Body of pancreas (tissue), 4 donors: Measurements from ENCODE around the gene SPRED1. TPM values are rescaled to one million over a fixed set of nuclear protein-coding genes. Genes with fewer than 3 reads are reported as not detected.
"Not testable (repeated sequence)": the region's sequence is repeated elsewhere in the genome, so short reads cannot be mapped to it uniquely, and the experiment has no call there.

ENCODE experiments used
- ATAC-seq: fragments of 150-250 bp; one replicate; pipeline ENCODE4 v1.9.1; 2016
- DNase-seq, 4 donors: peaks; one replicate each; pipeline ENCODE4 v3.0.0-alpha.2; 2019
- H3K27ac ChIP-seq, 4 donors: fragments of 200-600 bp; sonication (generic); 1 replicate in 3 of 4; 2 replicates in 1 of 4; pipeline versions ENCODE4 v1.5.1 to v1.6.1; 2016 to 2019; ENCODE audit warnings: mild to moderate bottlenecking in 1 of 4, mixed read lengths in 1 of 4, moderate library complexity in 1 of 4
- H3K27me3 ChIP-seq, 2 donors: fragments of 200-600 bp; sonication (generic); one replicate each; pipeline ENCODE4 v1.6.0; 2016; ENCODE audit warnings: mild to moderate bottlenecking in 1 of 2
- H3K36me3 ChIP-seq, 2 donors: fragments of 200-600 bp; sonication (generic); replicated peaks in 1 of 2; 2 replicates each; pipeline ENCODE4 v1.5.1; 2016; ENCODE audit warnings: low read depth in 2 of 2; ENCODE audit not compliant: insufficient read depth in 1 of 2
- H3K4me1 ChIP-seq: fragments of 200-600 bp; sonication (generic); one replicate; pipeline ENCODE4 v1.6.0; 2016
- H3K4me3 ChIP-seq, 2 donors: fragments of 200-600 bp; sonication (generic); 1 replicate in 1 of 2; 2 replicates in 1 of 2; pipeline ENCODE4 v1.5.1; 2016 to 2019
- H3K9me3 ChIP-seq, 3 donors: fragments of 200-600 bp; sonication (generic); 1 replicate in 2 of 3; 2 replicates in 1 of 3; pipeline ENCODE4 v1.5.1; 2016
- CTCF ChIP-seq, 7 experiments: fragments of 450-650 bp in 4 of 7; fragments of 200-600 bp in 3 of 7; sonication (generic) in 3 of 7; IDR thresholded peaks; one replicate each; pipeline ENCODE4 v1.5.1; 2016 to 2019; ENCODE audit warnings: antibody characterized with exemption in 7 of 7
- POLR2A ChIP-seq, 3 donors: fragments of 450-650 bp; IDR thresholded peaks; one replicate each; pipeline ENCODE4 v1.6.1; 2016; ENCODE audit warnings: antibody characterized with exemption in 3 of 3, mild to moderate bottlenecking in 2 of 3
- whole genome bisulfite sequencing, 2 donors: methylation state at CpG; one replicate each; pipeline ENCODE4 v1.1.5; 2017; 5-methylcytosine and 5-hydroxymethylcytosine counted together
- intact Hi-C: fragments of 100-400 bp; cut with DNase I; formaldehyde crosslinking; loops from one replicate; pipeline ENCODE4 v1.15.1; 2023
- total RNA-seq, 2 donors: library from RNA; depleted of rRNA; stranded (reverse); fragments of >200 nt; gene quantifications; one replicate each; pipeline ENCODE4 v1.1.0, GENCODE V29; 2016

Gene SPRED1
- total RNA-seq, 2 donors from 2014 or later: 11.7 to 12.9 TPM

DNA sequence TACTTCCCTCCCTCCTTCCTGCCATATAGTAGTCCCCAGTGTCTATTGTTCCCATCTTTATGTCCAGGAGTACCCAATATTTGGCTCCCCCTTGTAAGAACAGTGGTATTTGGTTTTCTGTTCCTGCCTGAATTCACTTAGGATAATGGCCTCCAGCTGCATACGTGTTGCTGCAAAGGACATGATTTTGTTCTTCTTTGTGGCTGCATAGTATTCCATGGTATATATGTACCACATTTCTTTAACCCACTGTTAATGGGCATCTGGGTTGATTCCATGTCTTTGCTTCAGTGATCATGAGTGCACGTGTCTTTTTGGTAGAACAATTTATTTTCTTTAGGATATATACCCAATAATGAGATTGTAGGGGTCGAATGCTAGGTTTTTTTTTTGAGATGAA is 19.3 kb downstream of the SPRED1 start:
- Histone ChIP-seq H3K27ac (no peak overlapping the region), H3K4me1 (peaks cover 5% of the 10 kb centered on the region), H3K36me3 (no peaks in the 10 kb centered on the region), H3K9me3 (no peaks in the 10 kb centered on the region), H3K4me3 (no peak overlapping the region), H3K27me3 (no peaks in the 10 kb centered on the region)
- 93 to 94% methylated on average over 3 of the region's 3 CpGs for WGBS, 2 donors
- DNase-seq (no peak), ATAC-seq (no peak)
- intact Hi-C loops: no loop called here
- TF ChIP-seq POLR2A (IDR thresholded peaks at IDR 0.05) (no peak), CTCF (IDR thresholded peaks at IDR 0.05) (no peak)

DNA sequence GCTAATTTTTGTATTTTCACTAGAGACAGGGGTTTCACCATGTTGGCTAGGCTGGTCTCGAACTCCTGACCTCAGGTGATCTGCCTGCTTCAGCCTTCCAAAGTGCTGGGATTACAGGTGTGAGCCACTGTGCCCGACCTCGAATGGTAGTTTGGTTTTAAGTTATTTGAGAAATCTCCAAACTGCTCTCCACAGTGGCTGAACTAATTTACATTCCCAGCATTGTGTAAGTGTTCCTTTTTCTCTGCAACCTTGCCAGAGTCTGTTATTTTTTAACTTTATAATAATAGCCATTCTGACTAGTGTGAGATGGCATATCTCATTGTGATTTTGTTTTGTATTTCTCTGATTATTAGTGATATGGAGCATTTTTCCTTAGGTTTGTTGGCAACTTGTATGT is 19.8 kb downstream of the SPRED1 start:
- intact Hi-C loops, H3K9me3 ChIP-seq, H3K27me3 ChIP-seq, ATAC-seq, H3K4me3 ChIP-seq, H3K4me1 ChIP-seq, H3K36me3 ChIP-seq: not testable (repeated sequence)
- H3K27ac ChIP-seq: peak overlapping the region in 1 of 4 donors; percentile 4
- WGBS, 2 donors: 34 to 51% methylated on average over 3 of the region's 3 CpGs
- peak in 3 of 4 donors; percentile 17 to 29 (median 24) for DNase-seq

GRCh38 chr15:38274135-38274534 is 21.5 kb downstream of the SPRED1 start:
- no peak for DNase-seq
- ATAC-seq: no peak
- H3K4me1 ChIP-seq: peaks cover 5% of the 10 kb centered on the region
- no peak overlapping the region for H3K27ac ChIP-seq
- no peaks in the 10 kb centered on the region for H3K9me3 ChIP-seq
- WGBS, 2 donors: 12 to 17% methylated on average over 1 of the region's 1 CpG
- intact Hi-C loops: no loop called here
- no peaks in the 10 kb centered on the region for H3K36me3 ChIP-seq
- no peaks in the 10 kb centered on the region for H3K27me3 ChIP-seq
- no peak for TF ChIP-seq CTCF (IDR thresholded peaks at IDR 0.05)
- TF ChIP-seq POLR2A (IDR thresholded peaks at IDR 0.05): no peak
- H3K4me3 ChIP-seq: no peak overlapping the region

DNA sequence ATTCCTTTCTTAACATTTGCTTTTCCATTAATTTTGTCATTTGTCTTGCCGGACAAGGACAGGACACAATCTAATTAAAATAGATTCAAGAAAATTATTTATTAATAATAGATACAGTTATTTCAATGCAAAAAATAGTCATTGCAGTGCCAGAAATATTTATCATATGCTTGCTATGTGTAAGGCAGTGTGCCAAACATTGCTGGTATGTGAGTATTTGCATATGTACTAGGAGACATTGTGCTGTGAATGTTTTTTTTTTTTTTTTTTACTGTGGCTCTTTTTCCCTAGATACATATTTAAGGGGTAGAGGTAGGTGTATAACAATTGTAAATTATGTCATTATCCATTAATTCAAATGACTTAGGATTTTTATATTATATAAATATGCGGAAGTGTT is 23.3 kb downstream of the SPRED1 start:
- TF ChIP-seq CTCF (IDR thresholded peaks at IDR 0.05) (no peak), POLR2A (IDR thresholded peaks at IDR 0.05) (no peak)
- whole genome bisulfite sequencing, 2 donors: 44 to 48% methylated on average over 2 of the region's 2 CpGs

GRCh38 chr15:38277281-38277680 is 24.6 kb downstream of the SPRED1 start:
- intact Hi-C loops, H3K27ac ChIP-seq, DNase-seq, H3K36me3 ChIP-seq, H3K4me3 ChIP-seq, H3K4me1 ChIP-seq, ATAC-seq, H3K9me3 ChIP-seq, H3K27me3 ChIP-seq: not testable (repeated sequence)
- 0% methylated on average over 1 of the region's 1 CpG; no CpG with 5 or more reads in 1 of the 2 donors for WGBS, 2 donors

More for the DNA sequence above, 23.3 kb downstream of the SPRED1 start:
- peaks cover 5% of the 10 kb centered on the region for H3K4me1 ChIP-seq
- H3K27me3 ChIP-seq: no peaks in the 10 kb centered on the region
- ATAC-seq (no peak), DNase-seq (no peak)
- no peak overlapping the region for H3K27ac ChIP-seq
- no peaks in the 10 kb centered on the region for H3K36me3 ChIP-seq
- no peaks in the 10 kb centered on the region for H3K9me3 ChIP-seq
- H3K4me3 ChIP-seq: no peak overlapping the region
- intact Hi-C loops: no loop called here

- Histone ChIP-seq H3K4me3 (no peak overlapping the region), H3K9me3 (no peaks in the 10 kb centered on the region), H3K4me1 (no peaks in the 10 kb centered on the region), H3K27ac (no peak overlapping the region), H3K36me3 (no peaks in the 10 kb centered on the region), H3K27me3 (no peaks in the 10 kb centered on the region)
- ATAC-seq: no peak
- intact Hi-C loops: no loop called here
- DNase-seq: no peak
- 92% methylated on average over 1 of the region's 1 CpG for WGBS, 2 donors
- TF ChIP-seq POLR2A (IDR thresholded peaks at IDR 0.05): no peak
- no peak for TF ChIP-seq CTCF (IDR thresholded peaks at IDR 0.05)
Measured at GRCh38 chr15:38281031-38281430, 28.4 kb downstream of the SPRED1 start.
